ENCODE data around the gene NSMCE1.
"Not testable (repeated sequence)": the region's sequence is repeated elsewhere in the genome, so short reads cannot be mapped to it uniquely, and the experiment has no call there.

The NSMCE1 gene

DNA sequence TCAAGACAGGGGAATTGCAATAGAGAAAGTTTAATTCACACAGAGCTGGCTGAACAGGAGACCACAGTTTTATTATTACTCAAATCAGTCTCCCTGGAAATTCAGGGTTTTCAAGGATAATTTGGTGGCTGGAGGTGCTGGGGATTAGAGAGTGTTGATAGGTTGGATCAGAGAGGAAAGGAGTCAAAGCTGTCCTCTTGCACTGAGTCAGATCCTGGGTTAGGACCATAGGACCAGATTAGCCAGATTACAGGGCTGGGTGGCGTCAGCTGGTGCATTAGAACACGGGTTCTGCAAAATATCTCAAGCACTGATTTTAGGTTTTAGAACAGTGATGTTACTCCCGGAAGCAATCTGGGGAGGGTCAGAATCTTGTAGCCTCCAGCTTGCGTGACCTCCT lies 1.8 kb upstream of the NSMCE1 start:
- DNase-seq, result no peak

DNA sequence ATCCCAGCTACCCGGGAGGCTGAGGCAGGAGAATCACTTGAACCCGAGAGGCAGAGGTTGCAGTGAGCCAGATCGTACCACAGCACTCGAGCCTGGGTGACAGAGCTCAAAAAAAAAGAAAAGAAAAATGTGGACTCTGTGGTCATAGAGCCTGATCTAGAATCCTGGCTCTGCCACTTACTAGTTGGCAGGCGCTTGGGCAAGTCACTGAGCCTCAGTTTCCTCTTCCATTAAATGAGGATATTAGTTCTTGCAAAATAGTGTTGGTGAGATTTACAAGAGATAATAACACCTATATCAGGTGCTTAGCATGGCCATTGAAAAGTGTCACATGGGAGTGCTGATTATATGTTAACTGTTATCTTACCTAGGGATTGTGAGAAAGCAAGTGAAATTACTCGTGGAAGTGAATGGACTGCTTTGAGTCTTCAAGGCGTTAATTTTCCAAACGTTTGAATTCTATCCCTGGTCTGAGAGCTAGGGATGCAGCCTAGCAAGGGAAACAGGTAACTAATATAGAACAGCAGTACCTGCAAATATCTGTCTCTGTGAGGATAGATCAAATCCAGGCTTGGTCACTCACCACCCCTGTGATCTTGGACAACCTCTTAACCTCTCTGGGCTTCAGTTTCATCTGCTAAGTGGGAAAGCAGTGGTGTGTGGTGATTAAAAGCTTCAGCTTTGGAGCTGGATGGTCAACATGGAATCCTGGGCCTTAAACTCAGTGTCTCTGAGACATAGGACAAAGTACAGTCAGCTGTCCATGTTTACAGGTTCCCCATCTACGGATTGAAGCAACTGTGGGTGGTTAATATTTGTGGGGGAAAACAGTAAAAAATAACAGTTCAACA lies 953 bp upstream of the NSMCE1 start:
- DNase-seq, result no peak

DNA sequence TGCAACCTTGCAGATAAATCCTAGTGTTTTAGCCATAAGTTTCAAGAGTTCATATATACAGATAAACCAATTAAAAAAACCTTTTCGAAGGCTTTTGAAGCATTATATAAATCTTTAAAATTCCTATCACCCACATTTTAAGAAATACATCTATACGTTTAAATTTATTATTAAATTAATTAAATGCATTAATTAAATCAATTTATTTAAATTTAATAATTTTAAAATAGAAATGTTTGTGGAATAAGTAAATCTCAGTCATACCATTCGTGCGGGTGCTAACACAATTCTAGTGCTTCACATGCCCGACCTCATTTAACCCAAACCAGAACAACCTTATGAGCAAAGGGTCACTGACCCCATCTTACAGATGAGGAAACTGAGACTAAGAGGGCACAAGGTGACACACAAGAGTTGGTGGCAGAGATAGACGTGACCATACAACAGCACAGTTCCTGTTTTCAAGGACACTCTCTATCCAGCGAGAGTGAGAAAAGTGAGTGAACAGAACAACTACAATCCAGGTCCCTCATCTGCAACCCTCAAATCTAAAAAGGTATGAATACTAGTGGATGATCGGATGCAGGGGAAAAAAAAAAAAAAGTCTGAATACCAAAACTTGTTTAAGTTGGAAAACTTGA lies 1.4 kb downstream of the NSMCE1 start:
- DNase-seq, result no peak

DNA sequence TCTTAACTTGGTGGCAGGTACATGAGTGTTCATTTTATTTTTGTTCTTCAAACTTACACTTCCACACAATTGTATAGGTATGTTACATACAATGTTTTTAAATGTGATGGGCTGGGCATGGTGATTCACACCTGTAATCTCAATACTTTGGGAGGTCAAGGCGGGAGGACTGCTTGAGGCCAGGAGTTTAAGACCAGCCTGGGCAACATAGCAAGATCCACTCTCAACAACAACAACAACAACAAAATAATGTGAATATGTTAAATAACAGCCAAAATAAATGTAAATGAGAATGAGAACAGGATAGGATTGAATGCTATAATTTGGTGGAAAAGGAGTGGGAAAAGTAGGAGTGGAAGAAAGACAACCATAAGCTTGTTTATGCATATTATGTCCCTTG lies 2.6 kb downstream of the NSMCE1 start:
- no peak for DNase-seq

DNA sequence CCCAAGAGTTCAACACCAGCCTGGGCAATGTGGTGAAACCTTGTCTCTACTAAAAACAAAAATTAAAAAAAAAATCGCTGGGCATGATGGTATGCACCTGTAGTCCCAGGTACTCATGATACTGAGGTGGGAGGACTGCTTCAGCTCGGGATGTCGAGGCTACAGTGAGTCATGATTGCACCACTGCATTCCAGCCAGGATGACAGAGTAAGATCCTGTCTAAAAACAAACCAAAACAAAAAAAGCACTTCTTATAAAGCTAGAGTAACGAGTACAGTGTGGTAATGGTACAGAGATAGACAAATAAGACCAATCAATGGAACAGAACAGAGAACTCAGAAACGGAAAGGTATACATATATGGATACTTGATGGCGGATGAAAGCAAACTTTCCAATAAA lies 4.4 kb downstream of the NSMCE1 start:
- DNase-seq, result peak; percentile 62

DNA sequence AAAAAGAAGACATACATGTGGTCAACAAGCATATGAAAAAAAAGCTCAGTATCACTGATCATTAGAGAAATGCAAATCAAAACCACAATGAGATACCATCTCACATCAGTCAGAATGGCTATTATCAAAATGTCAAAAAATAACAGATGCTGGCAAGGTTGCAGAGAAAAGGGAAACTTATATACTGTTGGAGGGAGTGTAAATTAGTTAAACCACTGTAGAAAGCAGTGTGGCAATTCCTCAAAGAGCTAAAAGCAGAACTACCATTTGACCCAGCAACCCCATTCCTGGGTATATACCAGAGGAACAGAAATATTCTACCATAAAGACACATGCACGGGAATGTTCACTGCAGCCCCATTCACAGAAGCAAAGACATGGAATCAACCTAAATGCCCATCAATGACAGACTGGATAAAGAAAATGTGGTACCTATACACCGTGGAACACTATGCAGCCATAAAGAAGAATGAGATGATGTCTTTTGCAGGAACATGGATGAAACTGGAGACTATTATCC lies 5.6 kb downstream of the NSMCE1 start:
- not testable (repeated sequence) for DNase-seq

DNA sequence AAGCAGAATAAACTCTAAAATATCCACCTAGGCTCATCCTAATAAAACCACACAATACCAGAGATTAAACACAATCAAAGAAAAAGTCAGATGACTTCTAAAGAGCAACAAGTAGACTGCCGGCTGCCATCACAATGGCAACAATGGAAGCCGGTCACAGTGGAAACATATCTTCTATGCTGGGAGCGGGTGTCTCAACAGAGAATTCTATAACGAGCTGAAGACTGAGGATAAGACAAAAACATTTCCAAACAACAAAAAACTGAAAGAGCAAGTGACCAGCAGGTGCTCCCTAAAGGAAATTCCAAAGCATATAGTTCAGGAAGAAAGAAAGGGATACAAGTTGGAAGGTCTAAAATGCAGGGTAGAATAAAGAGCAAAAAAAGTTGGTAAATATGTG lies 8.9 kb downstream of the NSMCE1 start:
- no peak for DNase-seq

DNA sequence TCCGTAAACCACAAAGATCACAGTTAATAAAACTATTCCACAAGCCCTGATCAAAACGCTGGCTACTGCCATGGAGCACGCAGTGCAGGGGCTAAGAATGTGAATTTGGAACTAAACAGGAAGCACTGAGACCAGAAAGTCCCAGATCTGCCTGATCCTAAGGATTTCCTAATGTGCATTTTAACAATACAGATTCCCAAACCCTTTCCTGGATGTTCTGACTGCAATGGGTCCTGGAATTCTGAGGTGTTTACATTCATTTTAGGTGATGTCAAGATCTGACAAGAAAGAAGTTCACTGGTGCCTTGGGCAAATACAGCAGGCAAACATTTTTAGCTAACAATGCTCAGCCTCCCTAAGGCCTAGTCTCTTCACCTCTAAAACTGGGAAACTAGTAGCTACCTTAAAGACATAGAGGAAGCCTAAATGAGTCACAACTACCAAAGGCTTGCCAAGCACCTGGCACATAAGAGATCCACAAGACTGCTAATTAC lies 10.3 kb downstream of the NSMCE1 start:
- no peak for DNase-seq

DNA sequence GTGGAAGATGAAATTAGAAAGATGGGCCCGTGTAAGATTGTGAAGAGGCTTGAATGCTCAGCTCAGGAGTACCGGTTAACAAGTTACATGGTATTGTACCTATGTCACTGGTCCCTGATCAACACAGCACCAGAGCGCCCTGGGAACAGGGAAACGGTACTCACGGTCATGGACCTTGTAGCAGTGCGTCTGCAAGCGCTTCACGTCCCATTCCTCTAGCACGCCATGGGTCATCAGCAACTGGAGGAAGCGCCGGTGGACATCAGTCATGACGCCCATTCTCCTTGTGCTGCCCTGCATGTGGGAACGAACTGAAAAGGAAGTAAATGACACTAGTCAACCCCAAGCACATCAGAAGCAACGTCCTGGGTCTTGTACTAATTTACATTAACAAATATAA lies 11.3 kb downstream of the NSMCE1 start:
- DNase-seq, result no peak

DNA sequence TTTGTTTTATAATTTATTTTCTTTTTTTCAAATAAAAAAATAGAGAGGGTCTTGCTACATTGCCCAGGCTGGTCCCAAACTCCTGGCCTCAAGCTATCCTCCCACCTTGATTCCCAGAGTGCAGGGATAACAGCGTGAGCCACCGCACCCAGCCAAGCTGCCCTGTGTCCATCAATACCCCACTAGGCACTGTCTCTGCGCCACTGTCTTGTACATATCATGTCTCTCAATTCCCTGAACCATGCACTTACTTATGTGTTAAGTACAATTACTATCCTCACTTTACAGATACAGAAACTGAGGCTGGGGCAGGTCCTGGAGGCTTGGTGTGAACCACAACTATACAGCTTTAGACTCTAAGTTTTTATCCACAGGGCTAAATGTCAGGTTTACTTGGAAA lies 11.7 kb downstream of the NSMCE1 start:
- DNase-seq, result no peak

DNA sequence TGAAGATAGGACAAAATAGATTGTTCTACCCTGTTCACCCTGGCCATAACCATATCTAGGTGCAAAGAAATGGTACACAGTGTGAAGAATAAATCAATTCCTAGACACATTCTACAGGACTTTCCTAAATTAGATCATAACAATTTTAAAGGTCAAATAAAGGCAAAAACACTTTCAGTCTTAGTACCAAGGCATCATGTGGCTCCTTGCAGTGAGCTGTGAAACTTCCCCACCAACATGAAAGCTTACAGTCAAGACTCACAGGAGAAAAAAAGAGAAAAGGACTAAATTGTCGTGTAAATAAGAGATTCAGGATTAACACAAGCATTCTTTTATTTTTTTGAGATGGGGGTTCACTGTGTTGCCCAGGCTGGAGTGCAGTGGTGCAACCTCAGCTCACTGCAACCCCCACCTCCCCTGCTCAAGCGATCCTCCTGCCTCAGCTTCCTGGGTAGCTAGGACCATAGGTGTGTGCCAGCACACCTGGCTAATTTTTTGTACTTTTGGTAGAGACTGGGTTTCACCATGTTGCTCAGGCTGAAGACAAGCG lies 14.2 kb downstream of the NSMCE1 start:
- DNase-seq, result no peak

DNA sequence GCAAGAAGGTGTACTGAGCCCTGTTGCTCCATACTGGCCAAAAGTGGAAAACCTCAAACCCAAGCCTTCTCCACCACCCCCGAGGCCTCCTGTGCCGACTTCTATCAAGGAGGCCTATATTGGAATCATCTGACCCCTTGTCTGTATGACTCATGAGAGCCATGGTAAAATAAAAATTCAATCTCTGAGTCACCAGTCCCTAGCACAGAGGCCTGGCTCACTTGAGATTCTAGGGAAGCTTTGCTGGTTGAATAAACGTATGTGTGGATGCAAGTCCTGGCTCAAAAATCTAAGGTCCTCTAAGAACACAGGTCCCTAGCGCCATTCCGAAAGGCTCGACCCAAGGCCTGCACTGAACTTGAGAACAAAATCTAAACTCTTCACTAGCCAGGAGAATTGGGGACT lies 15.0 kb downstream of the NSMCE1 start:
- peak; percentile 87 for DNase-seq

DNA sequence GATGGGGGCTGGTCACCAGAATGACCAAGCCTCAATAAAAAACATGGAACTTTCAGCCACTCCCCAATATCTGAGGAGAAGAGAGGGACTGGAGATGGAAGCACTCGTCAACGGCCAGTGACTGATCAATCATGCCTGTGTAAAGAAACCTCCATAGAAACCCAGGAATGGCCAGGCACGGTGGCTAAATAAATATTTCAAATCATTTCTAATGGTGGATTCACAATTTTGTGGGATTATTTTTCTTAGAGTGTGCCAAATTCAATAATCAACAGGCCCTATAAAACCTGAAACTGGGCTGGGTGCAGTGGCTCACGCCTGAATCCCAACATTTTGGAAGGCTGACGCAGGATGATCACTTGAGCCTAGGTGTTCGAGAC lies 16.4 kb downstream of the NSMCE1 start:
- DNase-seq, result no peak

DNA sequence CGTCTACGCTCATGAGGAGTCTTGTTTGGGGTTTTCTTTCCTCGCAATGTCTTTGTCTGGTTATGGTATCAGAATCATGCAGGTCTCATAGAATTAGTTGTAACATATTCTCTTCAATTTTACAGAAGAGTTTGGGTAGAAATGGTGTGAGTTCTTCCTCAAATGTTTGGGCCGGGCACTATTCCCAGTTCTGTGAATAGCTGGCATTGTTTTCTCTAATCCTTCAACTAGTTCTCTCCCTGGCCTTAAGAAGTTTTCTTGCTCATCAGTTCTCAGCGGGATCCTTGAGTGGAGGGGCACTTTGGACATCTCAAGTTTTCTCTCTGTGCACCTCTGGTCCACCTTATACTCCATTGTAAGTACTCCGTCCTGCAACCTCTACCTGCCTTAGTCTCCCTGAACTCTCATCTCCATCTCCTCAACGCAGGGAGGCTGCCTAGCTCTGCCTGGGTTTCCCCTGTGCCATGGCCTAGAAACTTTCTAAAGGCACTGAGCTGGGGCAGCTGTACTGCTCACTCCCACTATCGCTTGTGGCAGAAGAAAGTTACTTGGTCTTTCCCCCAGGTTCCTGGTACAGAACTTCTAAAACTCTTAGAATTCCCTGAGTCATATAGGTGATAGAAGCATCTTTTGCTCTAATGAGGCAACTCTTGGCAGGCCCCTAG lies 16.9 kb downstream of the NSMCE1 start:
- no peak for DNase-seq

DNA sequence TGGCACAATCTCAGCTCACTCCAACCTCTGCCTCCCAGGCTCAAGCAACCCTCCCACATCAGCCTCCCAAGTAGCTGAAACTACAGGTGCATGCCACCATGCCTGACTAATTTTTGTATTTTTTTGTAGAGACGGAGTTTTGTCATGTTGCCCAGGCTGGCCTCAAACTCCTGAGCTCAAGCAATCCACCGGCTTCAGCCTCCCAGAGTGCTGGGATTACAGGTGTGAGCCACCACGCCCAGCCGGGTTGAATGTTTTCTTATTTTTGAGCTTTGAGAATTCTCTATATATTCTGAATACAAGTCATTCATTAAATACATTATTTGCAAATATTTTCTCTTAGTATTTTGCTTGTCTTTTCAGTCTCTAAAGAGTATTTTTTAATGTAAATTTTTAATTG lies 19.7 kb downstream of the NSMCE1 start:
- DNase-seq, result not testable (repeated sequence)

DNA sequence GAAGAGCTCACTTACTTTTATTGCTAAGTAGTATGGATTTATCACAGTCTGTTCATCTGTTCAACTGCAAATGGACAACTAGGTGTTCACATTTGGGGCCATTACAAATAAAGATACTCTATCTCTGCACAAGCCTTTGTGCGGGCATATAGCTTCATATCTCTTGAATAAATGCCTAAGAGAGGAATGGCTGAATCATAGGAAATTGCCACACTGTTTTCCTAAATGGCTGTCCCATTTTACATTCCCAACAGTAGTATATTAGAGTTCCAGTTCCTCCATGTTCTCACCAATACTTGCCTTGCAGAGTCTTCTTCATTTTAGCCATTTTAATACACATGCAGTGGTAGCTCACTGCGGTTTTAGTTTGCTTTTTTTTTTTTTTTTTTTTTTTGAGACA lies 20.5 kb downstream of the NSMCE1 start:
- no peak for DNase-seq

DNA sequence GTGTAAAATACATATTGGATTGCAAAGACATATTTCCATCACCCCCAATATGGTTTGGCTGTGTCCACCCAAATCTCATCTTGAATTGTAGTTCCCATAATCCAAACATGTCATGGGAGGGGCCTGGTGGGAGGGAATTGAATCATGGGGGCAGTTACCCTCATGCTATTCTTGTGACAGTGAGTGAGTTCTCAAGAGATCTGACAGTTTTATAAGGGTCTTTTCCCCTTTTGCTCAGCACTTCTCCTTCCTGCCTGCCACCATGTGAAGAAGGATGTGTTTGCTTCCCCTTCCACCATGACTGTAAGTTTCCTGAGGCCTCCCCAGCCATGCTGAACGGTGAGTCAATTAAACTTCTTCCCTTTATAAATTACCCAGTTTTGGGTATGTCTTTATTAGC lies 21.5 kb downstream of the NSMCE1 start:
- DNase-seq, result not testable (repeated sequence)

DNA sequence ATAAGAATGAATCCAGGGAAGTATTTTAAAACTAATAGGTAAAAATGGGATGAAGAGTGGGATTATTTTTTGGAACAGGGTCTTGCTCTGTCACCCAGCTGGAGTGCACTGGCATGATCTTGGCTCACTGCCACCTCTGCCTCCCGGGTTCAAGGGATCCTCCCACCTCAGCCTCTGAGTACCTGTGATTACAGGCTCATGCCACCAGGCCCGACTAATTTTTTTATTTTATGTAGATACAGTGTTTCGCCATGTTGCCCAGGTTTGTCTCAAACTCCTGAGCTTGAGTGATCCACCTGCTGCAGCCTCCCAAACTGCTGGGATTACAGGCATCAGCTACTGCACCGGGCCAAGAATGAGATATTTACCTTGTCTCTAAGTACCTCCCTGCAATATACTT lies 22.1 kb downstream of the NSMCE1 start:
- DNase-seq, result no peak

DNA sequence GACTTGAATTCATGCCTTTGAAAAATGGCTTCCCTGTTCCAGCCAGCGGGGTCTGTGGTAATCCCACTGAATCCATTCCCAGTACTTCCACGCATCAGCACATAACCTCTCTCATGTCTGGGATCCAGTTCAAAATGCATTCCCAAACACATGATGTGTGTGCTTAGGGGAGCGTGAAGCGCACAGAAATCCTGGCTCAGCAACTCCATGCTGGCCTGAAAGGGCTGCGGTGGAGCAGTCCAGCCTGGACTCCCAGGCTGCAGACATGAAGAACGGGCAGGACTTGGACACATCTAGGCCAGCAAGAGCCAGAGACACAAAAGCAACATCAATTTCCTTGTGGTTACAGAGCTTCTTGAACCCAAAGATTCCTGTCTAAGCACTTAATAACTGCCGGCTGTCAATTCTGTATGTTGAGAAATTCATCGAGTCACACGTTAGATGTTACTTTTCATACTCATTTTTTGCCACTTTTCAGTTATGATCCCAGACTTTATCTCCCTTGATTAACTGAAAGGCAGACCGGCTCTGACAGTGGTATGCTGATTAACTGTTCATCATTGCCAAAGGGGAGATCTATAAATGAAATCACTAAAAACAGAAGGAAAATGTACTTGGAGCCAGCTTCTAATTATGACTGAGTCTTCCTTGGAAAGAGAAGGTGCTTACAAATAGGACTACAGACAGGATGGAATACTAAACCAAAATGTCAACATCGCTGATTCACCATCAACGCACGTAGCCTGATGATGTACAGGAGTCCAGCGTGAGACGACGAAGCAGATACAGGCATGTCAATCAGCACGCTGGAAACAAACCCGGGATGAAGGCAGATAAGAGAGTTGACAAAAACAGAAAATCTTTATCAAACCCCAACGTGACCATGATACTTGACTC lies 23.0 kb downstream of the NSMCE1 start:
- DNase-seq, result peak; percentile 53

DNA sequence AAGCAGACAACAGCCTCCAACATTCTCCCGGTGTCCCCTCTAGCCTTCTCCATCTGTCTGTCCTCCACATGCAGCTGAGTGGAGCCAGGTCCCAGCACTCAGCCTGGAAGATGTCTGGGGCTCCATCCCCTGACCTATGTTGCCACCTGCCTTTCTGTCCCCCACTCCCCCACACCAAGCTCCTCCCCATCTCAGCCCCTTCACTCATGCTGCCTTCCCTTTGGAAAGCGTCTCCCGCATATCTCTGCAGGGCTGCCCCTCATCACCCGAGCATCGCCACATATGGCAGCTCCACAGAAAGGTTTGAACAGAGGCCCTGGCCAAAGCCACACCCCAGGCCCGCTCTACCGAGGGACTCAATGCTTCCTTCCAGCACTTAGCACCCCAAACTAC lies 24.2 kb downstream of the NSMCE1 start:
- DNase-seq, result no peak

DNA sequence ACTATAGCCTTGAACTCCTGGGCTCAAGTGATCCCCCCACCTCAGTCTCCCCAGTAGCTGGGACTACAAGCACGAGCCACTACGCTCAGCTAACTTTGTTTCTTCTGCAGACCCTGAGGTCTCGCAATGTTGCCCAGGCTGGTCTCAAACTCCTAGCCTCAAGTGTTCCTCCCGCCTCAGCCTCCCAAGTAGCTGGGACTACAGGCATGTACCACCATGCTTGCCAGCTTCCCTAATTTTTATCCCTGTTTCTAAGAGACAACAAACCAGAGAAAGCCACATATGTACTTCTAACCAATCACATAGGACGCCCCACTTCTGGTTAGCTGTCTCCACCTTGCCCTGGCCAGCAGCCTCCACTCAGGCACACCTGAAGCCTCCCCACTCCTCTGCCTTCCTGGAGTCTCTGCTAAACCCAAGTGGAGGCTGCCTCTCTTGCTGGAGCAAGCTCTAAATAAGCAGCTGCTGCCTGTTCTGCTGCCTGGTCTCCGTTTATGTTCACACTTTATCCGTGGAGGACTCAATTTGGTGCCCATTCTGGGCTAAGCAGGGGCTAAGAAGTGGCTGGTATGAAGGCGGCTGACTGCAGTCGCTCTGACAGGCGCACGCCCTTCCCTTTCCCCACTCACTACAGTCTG lies 24.7 kb downstream of the NSMCE1 start:
- no peak for DNase-seq

All from fibroblast of skin of back (primary cell).